WERI-Rb-1 (cell line): ENCODE measurements around the gene CTCFL.

Experiments
- DNase-seq: peaks from one replicate; pipeline ENCODE4 v3.0.0-alpha.2; 2020
- H3K27ac ChIP-seq: fragments of 250-450 bp; sonication (Bioruptor Pico); 2 replicates; pipeline ENCODE4 v1.5.1; 2020; ENCODE audit warnings: mild to moderate bottlenecking, moderate library complexity
- H3K27me3 ChIP-seq: fragments of 250-450 bp; sonication (Bioruptor Pico); 2 replicates; pipeline ENCODE4 v1.5.1; 2021; ENCODE audit warnings: mild to moderate bottlenecking, low read depth, moderate library complexity; ENCODE audit not compliant: insufficient read depth, severe bottlenecking
- H3K36me3 ChIP-seq: fragments of 250-450 bp; sonication (Bioruptor Pico); 2 replicates; pipeline ENCODE4 v1.5.1; 2020; ENCODE audit warnings: mild to moderate bottlenecking, moderate library complexity
- H3K4me3 ChIP-seq: 2 replicates; pipeline ENCODE4 v1.5.1; 2011; ENCODE audit warnings: low read depth, mild to moderate bottlenecking, control low read depth, low read length
- H3K9me3 ChIP-seq: fragments of 250-450 bp; sonication (Bioruptor Pico); 2 replicates; pipeline ENCODE4 v1.5.1; 2021; ENCODE audit warnings: mild to moderate bottlenecking, moderate library complexity; ENCODE audit not compliant: severe bottlenecking
- TF ChIP-seq, protein P1 (sequence below): IDR thresholded peaks from 2 replicates; pipeline ENCODE4 v1.5.1; 2011; ENCODE audit warnings: low read depth, mild to moderate bottlenecking, control low read depth, inconsistent platforms, low read length

The CTCFL gene

DNA sequence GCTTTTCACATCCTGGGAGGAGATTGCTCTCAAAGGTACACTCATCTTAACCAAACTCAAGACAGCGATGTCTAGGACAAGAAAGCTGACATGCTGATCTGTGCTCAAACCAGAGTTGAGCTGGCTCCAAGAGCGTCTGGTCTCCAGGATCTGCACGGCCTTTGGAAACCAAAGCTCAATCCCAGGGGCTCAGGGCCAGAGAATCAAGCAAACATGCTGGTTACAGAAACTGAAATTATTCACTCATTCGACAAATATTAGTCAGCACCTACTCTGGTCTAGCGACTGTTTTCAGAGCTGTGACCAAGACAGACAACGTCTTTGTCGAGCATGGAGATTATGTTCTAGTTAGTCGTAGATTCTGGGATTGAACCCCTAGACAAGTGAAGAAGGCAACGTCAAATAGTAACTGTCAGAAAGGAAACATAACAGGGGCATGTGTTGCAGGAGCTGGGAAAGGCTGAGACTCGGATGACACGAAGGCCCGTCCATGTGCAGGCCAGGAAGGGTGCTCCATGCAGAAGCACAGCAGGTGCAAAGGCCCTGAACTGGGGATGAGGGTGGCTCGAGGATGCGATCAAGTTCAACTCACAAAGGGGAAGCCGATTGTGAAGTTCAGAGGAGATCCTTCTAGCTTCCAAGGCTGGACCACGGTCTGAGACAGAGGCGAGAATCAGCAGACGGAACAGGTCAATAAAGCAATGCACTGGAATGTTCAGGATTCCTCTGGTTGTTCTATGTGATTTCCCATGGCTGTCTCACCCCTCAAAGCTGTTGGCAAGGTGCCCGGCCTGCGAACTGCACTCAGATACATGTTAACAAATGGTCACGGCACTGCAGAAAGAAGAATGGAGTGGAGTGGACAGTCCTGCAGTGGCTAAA, 23.5 kb upstream of the CTCFL start:
- no peaks in the 10 kb centered on the region for H3K9me3 ChIP-seq
- DNase-seq, result no peak
- H3K4me3 ChIP-seq, result no peak overlapping the region
- H3K27me3 ChIP-seq, result peaks cover 2% of the 10 kb centered on the region
- H3K36me3 ChIP-seq, result no peaks in the 10 kb centered on the region
- no peak overlapping the region for H3K27ac ChIP-seq
- TF ChIP-seq, protein P1, sequence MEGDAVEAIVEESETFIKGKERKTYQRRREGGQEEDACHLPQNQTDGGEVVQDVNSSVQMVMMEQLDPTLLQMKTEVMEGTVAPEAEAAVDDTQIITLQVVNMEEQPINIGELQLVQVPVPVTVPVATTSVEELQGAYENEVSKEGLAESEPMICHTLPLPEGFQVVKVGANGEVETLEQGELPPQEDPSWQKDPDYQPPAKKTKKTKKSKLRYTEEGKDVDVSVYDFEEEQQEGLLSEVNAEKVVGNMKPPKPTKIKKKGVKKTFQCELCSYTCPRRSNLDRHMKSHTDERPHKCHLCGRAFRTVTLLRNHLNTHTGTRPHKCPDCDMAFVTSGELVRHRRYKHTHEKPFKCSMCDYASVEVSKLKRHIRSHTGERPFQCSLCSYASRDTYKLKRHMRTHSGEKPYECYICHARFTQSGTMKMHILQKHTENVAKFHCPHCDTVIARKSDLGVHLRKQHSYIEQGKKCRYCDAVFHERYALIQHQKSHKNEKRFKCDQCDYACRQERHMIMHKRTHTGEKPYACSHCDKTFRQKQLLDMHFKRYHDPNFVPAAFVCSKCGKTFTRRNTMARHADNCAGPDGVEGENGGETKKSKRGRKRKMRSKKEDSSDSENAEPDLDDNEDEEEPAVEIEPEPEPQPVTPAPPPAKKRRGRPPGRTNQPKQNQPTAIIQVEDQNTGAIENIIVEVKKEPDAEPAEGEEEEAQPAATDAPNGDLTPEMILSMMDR, result no peak

DNA sequence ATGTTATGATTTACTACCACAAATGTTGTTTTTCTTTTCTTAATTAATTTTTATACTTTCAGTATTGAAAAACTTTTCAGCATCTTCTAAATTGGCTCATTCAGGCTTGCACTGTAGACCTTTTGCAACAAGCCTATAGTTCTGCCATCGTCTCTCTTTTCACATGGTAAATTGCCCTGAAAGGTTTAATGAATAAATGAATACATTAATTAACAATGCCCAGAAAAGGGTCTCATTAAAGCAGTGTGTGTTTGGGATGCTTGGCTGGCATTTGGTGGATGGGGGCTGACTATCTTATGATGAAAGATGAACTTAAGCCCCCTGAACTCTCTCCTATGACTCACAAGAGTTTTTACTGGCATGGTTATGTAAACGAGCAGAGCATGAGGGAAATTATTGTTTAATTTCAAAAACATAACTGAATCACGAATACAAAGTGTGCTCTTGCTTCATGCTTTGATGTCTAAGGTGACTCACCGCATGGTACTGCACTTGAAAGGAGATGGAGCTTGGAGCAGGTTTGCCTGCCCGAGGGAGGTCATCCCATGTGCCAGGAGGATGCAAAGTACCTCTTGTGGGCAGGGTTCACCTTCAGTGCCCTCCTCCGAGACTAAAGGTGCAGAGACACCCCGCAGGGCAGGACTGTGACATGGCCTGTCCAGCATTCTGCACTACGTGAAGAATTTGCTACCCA, 22.2 kb upstream of the CTCFL start:
- Histone ChIP-seq H3K9me3 (no peaks in the 10 kb centered on the region), H3K36me3 (no peaks in the 10 kb centered on the region), H3K27me3 (peaks cover 6% of the 10 kb centered on the region), H3K4me3 (no peak overlapping the region), H3K27ac (no peak overlapping the region)
- DNase-seq, result no peak
- TF ChIP-seq, protein P1, result no peak

DNA sequence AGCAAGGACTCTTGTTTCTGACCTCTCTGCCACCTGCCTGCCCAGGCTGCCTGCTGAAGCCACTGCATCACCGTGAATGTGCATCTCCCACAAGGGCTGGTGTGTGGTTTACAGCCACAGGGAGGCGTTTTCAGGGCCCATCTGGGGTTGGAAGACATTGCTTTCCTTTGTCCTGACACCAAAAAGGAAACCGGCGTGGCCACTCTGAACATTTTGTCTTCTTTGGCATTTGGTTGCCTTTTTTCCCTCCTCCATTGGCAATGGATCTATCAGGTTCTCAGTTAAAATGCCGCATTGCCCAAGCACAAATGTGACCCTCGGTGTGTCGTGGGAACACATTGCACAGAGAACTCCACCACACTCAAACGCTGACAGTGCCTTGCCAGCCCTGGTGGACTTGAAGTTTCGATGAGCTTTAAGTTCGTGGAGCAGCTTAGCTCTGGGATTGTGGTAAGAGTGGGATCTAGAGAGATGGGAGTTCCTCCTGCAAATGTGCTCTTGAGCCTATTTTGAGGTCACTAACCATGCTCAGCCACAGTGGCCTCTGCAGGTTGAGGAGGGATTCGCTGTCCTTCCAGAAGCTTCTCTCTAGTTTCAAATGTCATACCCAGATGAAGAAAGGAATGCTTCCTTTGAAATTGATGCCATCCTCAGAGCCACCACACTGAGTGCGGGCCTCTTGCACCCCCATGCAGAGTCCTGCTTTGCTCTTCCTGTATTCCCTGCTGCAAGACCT, 21.2 kb upstream of the CTCFL start:
- TF ChIP-seq, protein P1, result no peak
- H3K9me3 ChIP-seq, result no peaks in the 10 kb centered on the region

DNA sequence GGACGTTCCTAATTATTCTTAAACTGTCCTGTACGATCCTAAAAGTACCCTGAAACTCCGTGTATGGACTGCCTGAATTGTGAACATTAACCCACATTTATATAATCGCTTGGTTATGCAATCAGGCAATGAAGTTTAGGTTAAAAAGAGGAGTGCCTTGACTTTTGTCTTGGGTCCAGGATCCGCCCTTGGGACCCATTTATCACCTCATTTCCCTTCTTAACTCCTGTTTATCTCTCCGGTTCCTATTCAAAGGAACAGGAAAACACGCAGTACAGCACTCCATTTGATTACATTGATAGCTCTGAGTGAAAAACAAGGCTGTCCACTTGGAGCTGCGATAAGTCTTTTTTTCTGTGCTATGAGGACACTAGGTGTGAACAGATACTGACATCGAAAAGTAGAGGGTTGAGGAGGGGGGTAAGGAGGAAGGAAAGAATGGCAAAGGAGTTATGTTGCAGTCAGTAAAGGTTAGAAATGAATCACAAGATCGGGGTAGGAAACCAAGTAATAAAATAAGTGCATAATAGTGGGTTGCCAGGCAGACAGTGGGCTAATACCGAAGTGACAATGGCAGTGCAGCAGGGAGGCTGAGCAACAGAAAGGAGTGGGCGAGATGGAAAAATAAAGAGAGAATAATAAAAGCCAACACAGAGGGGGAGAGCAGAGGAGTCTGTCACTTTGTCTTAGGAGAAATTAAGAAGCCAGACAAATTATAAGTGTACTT, 20.1 kb upstream of the CTCFL start:
- H3K27ac ChIP-seq, result no peak overlapping the region
- no peaks in the 10 kb centered on the region for H3K36me3 ChIP-seq
- peaks cover 6% of the 10 kb centered on the region for H3K27me3 ChIP-seq

More for the DNA sequence above, 21.2 kb upstream of the CTCFL start:
- Histone ChIP-seq H3K27ac (no peak overlapping the region), H3K27me3 (peaks cover 6% of the 10 kb centered on the region), H3K4me3 (no peak overlapping the region), H3K36me3 (no peaks in the 10 kb centered on the region)
- no peak for DNase-seq

DNA sequence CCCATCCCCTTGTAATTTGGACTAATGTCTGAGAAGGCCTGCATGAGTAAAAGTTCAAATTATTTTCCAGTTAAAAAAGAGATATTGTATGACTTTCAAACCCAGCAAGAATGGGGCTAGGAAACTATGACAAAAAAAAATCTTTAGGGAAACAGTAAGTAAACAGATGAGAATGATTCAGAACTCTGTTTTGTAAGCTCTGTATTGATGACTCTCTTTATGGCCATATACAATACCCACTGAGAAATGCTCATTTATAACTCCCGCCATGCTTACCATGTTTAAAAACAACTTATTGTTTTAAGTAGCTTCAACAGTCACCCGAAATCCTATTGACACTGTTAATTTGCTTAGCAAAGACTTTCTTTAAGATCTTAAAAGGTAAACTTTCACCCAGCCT, 18.8 kb upstream of the CTCFL start:
- TF ChIP-seq, protein P1, result no peak
- Histone ChIP-seq H3K36me3 (no peaks in the 10 kb centered on the region), H3K27ac (no peak overlapping the region), H3K9me3 (no peaks in the 10 kb centered on the region), H3K4me3 (no peak overlapping the region), H3K27me3 (peaks cover 6% of the 10 kb centered on the region)
- DNase-seq, result no peak

More for the DNA sequence above, 20.1 kb upstream of the CTCFL start:
- no peak overlapping the region for H3K4me3 ChIP-seq
- no peak for DNase-seq
- TF ChIP-seq, protein P1, result no peak
- H3K9me3 ChIP-seq, result no peaks in the 10 kb centered on the region
